ENCODE measurements around the gene AGBL5.
A peak's percentile ranks its signal among the peaks of the same experiment; 100 is the strongest.

Gene AGBL5, protein sequence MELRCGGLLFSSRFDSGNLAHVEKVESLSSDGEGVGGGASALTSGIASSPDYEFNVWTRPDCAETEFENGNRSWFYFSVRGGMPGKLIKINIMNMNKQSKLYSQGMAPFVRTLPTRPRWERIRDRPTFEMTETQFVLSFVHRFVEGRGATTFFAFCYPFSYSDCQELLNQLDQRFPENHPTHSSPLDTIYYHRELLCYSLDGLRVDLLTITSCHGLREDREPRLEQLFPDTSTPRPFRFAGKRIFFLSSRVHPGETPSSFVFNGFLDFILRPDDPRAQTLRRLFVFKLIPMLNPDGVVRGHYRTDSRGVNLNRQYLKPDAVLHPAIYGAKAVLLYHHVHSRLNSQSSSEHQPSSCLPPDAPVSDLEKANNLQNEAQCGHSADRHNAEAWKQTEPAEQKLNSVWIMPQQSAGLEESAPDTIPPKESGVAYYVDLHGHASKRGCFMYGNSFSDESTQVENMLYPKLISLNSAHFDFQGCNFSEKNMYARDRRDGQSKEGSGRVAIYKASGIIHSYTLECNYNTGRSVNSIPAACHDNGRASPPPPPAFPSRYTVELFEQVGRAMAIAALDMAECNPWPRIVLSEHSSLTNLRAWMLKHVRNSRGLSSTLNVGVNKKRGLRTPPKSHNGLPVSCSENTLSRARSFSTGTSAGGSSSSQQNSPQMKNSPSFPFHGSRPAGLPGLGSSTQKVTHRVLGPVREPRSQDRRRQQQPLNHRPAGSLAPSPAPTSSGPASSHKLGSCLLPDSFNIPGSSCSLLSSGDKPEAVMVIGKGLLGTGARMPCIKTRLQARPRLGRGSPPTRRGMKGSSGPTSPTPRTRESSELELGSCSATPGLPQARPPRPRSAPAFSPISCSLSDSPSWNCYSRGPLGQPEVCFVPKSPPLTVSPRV

DNA sequence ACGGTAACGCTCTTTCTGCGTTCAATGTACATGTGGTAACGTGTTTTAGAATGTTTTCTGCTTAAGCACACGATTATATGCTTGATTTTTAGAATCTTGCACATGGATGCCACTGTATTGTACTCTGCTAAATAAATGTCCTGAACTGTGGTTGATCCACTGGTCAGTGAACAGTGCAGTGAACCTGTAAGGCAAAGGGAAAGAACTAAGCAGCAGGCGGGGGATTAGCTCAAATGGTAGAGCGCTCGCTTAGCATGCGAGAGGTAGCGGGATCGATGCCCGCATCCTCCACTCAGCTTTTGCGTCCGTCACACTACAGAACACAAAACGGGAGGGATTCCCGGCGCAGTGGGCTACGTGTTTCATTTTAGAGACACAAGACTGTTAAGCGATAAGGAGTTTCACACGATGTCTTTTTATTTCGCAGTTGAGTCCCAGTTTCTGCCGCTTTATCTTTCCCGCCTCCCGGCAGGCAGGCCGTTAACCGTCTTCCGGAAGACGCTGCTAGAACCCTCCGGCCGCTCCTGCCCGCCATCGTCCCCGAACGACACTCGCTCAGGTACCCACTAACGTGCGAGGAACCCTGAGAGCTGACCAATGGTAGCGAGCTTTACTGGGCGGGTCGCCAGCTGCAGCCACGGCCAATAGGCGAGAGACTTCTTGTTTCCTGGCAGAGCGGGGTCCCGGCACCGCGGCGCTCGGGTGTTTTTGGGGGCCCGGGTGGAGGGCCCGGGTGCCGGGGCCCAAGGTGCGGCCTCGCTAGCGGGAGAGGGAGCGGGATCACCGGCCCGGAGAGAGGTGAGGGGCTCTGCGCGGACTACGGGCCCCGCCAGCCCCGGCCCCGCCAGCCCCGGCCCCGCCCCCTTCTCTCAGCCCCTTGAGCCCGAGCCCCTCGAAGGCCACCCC lies at the start of gene AGBL5:
Gene AGBL5, plus strand, starts transcription at position 673 of the 906 bp plus-strand sequence. CDS start 1,291 bp downstream, outside the sequence.
- DNase-seq = peak; percentile 95

DNA sequence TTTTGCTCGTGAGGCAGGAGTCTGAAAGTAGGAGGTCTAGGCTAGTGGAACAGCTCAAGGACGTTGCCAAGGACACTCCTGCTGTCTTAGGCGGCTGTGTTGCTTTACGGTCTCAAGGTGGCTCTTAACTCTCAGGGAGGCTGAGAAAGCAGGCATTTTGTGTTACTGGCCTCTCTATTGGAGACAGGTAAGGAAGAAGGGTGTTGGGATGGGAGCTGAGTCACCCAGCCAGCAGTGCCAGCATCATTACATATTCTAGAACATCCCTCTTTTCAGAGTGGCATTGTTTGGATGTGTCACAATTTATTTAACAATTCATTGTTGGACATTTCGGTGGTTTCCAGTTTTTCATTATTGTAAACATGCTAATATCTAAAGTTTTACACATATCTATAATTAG lies 49.5 kb upstream of the AGBL5 start:
- no peak for DNase-seq

DNA sequence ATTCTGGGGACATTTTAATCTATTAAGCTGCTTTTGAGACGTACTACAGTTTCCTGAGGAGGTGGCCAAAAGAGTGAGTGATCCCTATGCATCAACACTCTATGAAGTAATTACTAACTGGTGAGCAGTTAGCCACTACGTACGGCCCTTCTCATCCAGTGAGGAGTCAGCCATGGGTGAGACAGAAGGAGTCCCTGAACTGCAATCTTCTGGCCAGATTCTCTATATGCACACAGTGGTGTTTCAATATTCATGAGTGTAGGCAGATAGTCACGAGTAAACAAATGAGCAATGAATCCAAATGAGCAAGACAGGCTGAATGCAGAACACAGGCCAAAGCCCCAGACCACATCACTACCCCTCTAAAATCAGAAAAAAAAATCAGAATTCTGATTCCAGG lies 48.5 kb upstream of the AGBL5 start:
- no peak for DNase-seq

DNA sequence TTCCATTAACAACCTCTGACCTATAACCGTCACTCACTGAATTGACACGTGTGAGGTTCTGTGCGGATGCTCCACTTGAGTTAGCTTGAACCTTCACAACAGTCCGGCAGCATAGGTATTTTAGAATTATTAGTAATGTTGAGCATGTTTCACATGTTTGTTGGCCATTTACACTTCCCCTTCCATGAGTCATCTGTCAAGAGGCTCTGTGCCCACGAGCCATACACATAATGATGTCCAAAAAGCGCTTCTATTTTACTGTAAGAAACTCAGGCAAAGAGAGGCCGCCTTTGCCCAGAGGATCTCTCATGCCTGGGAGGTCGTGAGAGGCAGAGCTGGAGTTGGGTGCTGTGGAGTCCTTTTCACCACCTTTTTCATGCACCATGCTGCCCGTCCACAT lies 47.6 kb upstream of the AGBL5 start:
- no peak for DNase-seq

DNA sequence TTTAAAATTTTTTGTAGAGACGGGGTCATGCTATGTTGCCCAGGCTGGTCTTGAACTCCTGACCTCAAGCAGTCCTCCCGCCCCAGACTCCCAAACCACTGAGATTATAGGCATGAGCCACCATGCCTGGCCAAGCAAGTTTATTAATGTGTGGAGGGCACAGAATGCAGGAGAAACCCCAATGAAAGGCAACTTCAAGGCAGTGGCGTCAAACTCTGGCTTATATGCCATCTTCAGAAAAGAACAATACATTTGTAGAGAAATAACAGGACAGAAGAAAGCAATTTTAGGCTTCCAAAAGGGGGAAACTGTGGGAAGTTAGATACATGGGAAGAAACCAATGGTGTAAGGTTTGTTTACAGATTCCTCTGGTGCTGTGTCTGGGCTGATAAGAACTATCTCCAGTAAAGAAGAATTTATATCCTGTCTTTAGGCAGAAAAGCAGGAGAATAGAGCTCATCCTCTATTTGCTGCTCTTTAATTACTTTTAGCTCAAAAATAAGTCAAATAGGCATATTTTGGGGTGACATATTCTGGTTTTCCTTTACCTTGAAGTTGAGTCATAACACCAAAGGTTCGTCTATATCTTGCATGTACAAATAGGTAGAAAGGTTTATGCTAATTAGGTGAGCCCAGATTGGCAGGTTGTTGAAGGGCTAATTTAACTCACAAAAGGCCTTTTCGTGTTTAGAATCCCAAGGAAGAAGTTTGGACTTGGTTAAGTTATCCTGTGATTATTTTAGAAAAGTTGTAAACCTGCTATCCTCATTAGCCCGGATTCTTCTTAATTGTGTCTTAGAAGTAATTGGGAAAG lies 44.7 kb upstream of the AGBL5 start:
- no peak for DNase-seq

DNA sequence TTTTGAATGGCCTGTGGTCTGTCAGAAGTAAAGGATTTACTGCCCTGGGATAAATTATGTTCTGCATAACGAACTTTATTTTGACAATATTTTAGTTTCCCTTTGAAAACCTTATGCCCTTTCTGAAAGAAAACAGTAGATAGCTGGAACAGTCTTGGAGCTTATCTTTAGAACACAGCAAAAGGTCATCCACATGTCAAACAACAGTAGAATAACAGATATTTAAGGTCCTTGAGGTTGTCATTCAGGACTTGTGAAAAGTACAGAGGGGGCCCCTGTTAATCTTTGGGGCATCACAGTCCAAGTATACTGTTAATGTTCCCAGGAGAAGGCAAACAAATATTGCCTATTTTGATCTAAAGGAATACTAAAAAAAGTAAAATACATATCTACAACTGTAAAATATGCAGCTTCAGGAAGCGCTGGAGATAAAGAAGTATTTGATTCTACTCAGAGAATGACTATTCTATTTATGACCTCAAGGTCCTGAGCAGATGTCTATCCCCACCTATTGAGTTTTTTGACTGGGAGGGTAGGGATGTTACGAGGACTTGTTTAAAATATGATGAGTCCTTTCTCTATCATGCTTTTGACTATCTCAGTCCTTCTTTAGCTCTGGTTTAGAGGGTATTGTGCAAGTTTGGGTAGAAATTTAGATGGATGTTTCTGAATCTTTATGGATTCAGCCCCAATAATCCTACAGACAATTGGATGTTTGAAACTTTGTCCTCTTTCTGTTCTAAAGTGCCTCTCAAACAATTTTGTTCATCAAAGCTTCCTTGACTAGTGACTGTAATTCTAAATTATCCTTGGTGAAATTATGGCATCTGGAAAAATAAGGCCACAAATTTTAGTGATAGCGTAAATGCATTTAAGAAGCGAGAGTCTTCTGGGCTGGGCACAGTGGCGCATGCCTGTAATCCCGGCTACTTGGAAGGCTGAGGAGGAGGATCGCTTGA lies 43.8 kb upstream of the AGBL5 start:
- DNase-seq = no peak

DNA sequence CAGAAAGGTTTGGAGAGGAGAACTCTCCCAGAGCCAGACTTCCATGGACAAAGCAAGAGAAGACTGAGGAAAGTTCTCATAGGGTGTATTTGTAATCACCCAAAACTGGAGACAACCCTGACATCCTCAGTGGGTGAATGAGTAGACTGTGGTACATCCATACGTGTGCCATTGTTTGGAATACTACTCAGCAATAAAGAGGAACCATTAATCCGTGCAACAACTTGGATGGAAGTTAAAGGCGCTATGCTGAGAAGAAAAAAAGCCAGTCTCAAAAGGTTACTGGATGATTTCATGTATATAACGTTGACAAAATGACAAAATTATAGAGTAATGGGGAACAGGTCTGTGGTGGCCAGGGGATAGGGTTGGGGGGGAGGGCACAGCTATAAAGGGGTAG lies 42.8 kb upstream of the AGBL5 start:
- no peak for DNase-seq

DNA sequence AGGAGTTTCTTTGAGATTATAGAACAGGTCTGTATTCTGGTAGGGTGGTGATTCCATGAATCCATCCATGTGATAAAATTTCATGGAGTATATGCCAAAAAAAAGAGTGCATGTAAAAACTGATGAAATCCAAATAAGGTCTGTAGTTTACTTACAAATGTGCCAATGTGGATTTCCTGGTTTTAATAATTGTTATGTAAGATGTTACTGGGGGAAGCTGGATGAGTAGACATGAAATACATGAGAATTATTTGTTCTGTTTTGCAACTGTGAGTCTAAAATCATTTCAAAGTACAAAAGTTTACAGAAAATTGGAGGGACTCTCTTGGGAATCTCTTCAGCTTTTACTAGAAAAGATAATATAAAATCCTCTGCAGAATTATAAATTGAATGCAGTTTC lies 42.4 kb upstream of the AGBL5 start:
- no peak for DNase-seq

DNA sequence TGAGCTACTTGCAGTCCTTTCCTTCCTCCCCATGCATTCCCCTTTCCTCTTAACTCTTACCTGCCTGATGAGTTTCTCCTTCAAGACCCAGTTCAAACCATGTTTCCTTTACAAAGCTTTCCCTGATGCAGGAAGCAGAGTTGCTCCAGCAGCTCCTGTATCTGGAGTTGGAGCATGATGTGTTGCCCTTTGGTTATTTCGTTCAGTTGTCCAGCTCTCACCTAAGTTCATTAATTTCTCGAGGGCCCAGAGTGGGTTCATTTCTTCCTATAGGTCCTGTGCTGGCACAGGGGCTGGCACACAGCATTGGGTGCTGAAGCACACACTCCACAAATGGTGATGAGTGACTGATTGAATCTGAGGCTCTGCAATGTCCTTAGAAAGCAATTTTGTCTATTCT lies 41.8 kb upstream of the AGBL5 start:
- no peak for DNase-seq

DNA sequence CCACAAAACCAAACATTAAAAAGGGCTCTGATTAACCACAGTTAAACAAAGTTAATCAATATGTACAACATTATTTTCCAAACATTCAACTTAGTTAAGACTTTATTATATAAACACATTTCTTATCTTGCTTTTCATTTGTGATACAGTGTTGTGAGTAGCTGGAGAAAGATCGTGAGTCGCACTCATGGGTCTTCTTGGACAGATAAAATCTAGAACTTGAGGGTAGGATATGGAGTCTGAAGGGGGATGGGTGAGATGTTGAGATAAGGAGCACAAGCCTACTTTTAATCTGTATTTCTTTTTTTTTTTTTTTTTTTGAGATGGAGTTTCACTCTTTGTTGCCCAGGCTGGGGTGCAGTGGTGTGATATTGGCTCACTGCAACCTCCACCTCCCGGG lies 41.3 kb upstream of the AGBL5 start:
- DNase-seq = no peak

DNA sequence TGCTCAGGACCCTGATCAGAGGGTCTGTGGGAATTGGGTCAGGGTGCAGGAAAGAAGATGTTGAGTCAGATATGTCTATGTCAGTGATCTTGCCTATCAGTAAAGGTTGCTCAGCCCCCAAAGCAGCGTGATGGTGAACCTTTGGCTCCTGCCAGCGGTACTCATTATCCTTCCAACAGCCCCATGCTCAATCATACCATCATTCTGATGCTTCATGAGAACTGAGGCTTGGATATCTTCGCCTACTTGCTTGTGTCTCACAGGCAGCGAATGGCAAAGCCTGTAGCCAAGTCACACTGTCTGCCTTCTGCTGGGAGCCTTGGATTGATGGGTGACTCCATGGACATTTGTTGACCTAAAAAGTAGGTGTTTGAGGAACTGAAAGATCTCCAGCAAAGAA lies 37.7 kb upstream of the AGBL5 start:
- DNase-seq = no peak

DNA sequence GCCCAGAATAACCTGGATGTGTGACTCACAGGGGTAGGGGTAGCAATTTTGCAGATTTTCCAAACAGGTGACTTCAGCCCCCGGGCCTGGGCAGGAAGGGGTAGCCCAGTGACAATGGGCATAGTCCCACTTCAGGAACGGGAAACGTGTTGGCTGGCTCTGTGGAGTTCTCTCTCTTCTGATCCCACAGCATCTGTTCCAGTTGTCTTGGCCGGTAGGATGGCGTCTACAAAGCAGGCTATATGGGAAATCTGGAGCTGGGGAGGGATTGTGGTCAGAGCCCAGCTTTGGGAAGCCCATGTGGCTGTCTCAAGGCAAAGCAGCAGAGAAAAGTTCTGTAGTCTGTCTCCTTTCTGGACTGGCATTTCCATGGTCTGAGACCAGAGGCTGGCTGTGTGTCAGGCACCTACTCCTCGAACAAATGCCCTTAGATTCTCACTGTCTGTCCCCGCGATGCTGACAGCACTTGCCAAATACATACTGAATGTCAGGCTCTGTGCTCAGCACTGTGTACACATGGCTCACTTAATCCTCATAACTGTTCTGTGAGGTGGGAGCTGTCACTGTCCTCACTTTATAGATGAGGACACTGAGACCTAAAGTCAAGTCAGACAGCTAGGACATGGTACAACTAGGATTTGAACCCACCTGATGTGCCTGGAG lies 36.6 kb upstream of the AGBL5 start:
- no peak for DNase-seq

DNA sequence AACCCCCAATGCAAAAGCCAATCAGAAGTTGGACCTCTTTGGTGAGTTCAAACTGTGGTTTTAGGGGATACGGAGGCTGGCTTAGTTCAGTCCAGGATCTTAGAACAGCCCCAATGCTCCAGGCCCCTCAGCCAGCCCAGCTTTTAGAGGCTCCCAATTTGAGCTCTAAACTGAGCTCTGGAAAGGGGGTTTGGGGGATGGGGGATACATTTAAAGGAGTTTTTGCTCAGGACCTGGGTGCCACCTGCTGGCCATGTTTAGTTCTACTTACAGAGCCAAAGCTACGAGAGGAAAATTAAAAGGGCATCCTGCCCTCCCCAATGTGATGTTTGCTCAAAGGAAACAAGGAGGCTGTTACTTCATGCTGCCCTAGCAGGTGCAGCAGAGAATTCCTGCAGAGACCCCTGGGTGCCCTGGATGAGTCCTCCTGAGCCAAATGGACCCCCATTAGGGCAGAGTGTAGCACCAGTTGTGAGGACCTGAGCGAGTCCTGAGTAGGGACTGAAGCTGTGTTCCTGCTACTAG lies 34.6 kb upstream of the AGBL5 start:
- DNase-seq = no peak

DNA sequence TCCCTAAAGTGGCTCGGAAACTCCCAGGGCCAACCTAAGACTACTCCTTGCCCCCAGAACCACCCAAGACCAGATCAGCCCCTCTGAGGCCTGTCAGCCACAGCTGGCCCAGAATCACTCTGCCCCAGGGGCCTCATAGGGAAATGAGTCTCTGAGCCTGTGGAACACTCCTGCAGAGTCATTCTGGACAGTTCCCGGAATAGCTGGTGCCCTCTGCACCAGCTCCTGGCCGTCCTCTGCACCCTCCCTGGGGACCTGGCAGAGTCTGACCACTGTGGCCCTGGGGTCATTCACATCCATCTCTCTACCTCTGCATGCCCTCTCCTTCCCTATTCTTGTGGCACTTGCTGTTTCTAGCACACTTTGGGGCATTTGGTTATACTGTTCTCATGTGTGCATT lies 33.3 kb upstream of the AGBL5 start:
- no peak for DNase-seq

DNA sequence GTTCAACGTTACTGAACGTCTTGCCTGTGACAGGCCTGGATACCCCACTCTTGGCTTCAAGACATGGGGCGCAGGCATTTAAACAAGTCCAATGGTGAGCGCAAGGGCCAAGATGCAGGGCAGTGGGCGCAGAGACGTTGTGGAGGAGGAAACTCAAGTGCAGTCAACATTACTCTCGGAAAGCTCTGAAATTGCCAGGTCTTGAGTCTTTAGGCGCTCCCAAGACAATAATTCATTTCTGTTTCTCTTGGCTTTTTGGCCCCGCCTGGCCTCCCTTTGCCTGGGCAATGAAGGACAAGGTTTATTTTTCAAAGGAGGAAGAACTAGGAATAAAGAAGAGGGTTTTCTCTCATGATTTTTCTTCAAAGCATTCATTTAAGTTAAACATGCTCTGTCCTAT lies 32.0 kb upstream of the AGBL5 start:
- no peak for DNase-seq

DNA sequence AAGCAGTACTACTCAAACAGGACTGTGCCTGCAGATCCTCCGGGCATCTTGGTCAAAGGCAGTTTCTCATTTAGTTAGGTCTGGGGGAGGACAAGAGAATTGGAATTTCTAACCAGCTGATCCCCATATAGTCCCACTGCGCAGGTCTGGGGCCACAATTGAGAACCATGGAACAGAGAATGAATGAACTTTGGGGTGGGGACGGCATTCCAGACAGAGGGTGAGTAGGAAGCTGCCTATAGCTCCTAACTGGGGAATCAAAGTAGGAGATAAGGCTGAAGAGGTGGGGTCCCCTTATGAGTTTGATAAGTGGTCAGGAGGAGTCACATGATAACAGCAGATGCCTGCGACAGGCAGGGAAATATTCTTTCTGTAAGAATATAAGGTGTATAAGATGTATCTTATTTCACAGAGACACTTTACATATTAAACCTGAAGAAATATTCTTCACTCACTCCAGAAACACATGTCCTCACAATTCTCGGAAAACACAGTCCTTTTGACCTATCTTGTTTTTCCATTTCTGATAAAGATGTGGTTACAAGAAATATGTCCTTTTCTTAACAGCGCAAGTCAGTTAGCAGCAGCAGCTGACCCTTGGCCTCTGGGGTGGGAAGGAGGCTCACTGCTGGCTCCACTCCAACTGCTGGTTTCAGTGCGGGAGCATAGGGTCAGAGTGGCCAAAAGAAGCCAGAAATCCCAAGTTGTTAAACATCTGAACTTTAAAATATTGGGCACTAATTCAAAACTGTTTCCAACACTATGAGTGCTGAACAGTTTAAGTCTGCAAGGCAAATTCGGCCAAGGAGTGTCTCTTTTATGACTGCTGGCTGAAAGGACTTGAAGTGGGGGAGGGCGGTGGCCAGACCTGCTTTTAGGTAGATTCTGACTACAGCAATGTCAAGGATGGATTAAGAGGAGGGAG lies 31.3 kb upstream of the AGBL5 start:
- DNase-seq = no peak

DNA sequence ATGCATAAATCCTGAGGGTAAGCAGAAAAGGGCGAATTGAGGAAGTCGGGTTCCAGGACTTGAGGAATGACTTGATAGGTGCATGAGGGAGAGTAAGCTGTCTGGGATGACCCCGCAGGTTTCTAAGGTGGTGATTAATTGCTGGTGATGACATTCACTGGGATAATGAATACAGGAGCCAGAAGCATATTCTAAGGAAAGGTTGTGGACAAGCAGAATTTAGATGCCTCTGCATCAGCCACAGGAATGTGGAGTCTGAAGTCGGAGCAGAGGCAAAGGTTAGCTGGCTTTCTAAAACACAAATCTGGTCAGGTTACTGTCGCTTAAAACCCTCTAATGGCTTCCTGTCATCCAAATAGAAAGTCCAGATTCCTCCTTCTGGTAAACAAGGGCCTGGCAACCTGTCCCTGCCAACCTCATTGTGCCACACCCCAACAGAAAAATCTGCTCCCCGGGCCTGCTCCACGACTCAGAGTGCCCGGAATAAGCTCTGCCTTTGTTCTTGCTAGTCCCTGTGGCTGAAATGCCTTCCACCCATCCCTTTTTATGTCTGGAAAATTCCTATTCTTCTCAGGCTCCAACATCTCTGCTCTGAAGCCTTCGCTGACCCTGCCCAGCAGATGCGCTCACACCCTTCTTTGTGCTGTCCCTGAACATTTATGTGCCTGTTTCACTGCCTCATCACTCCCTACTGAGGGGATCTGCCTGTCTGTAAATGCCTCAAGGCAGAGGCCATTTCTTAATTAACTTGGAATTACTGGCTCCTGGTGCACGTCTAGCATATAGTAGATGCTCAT lies 30.0 kb upstream of the AGBL5 start:
- no peak for DNase-seq

DNA sequence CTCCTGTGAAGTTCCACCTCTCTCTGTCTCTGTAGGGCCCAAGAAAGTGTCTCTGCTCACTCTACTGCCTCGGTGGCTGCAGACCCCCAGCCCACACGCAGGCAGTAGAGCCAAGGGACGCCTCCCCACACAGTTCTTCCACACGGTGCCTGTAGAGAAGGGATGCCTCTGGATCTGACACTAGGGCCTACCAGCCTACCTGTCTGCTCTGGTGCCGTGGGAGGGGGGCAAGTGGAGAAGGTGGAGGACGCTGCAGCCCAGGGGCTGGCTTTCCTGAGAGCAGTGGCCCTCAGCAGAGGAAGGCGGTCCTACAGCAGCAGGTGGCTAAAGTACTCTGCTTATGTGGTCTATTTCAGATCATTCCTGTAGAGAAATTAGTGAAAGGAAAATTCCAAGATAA lies 27.7 kb upstream of the AGBL5 start:
- no peak for DNase-seq

Data from left hindlimb (tissue), 1 donor.